ENCODE results near the gene MLXIP.

The MLXIP gene

GRCh38 chr12:122130150-122130549 is 51.6 kb downstream of the MLXIP start:
- Mint-ChIP-seq H3K27me3 (no peaks in the 10 kb centered on the region), H3K4me1 (ENCODE audit: low read depth) (peaks cover 14% of the 10 kb centered on the region), H3K36me3 (no peaks in the 10 kb centered on the region), H3K9me3 (ENCODE audit: low read depth) (no peaks in the 10 kb centered on the region), H3K4me3 (no peak overlapping the region), H3K27ac (no peak overlapping the region)

- Mint-ChIP-seq H3K9me3 (ENCODE audit: low read depth) (no peaks in the 10 kb centered on the region), H3K27me3 (no peaks in the 10 kb centered on the region), H3K4me1 (ENCODE audit: low read depth) (no peaks in the 10 kb centered on the region), H3K27ac (peak overlapping the region; percentile 10), H3K36me3 (no peaks in the 10 kb centered on the region), H3K4me3 (no peak overlapping the region)
These were observed 54.8 kb downstream of the MLXIP start for GRCh38 chr12:122133192-122133950.

DNA sequence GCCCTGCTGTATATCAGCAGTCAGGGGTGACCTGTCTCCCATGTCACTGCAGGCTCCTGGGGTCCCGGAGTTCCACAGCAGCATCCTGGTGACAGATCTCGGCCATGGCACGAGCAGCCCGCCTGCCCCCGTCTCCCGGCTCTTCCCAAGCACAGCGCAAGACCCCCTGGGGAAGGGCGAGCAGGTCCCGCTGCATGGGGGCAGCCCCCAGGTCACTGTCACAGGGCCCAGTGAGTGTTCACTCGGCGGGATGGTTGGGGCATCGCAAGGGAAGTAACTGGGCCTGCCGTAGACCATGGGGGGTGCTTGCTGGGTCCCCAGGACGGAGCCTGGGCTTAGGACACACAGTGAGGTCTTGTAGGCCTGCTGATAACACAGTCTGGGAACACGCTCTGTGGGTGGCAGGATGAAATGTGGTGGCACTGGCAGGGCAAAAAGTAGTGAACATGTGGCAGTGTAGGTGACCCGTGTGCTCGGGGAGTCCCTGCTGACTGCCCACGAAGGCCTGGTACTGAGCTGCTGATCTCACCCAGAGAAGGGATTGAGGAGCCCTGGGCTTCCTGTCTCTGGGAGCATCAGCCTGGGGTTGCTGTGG is 57.0 kb downstream of the MLXIP start:
- Mint-ChIP-seq H3K27ac (peak overlapping the region; percentile 22), H3K4me1 (ENCODE audit: low read depth) (no peaks in the 10 kb centered on the region), H3K36me3 (no peaks in the 10 kb centered on the region), H3K9me3 (ENCODE audit: low read depth) (no peaks in the 10 kb centered on the region), H3K4me3 (no peak overlapping the region), H3K27me3 (no peaks in the 10 kb centered on the region)

DNA sequence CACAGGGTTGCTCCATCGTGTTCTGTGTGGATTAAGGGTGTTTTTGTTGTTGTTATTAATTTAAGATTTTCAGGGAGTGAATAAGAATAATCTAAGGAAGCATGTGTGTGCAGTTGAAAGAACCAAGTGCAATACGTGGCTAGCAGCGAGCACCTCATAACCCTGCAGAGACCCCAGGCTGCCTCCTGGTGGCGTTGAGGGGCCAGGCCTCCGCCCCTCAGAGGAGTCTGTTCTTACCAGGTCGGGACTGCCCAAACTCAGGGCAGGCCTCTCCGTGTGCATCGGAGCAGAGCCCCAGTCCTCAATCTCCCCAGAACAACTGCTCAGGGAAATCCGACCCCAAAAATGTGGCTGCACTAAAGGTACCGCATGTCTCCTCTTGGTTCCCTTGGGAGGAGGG is 58.7 kb downstream of the MLXIP start:
- Mint-ChIP-seq H3K27ac (no peak overlapping the region), H3K9me3 (ENCODE audit: low read depth) (no peaks in the 10 kb centered on the region), H3K36me3 (no peaks in the 10 kb centered on the region), H3K27me3 (no peaks in the 10 kb centered on the region), H3K4me3 (no peak overlapping the region), H3K4me1 (ENCODE audit: low read depth) (no peaks in the 10 kb centered on the region)

DNA sequence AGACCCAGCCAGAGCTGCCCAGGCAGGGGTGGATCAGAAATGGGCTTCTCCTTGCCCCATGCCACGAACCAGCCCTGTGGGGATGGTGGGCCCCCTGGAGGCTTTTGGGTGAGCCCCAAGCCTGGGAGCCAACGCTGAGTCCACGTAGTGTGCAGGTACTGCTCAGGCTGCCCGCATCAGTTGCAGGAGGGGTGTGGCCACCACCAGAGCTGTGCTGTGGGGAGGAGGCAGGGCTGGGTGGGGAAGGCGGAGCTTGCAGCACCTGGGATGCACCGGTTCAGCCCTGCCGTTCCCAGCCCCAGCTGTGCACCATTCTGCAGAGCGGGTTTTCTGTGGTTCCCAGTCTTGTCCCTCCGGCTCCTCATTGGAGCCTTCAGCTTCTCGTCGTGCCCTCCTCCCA is 59.1 kb downstream of the MLXIP start:
- Mint-ChIP-seq H3K9me3 (ENCODE audit: low read depth) (no peaks in the 10 kb centered on the region), H3K36me3 (no peaks in the 10 kb centered on the region), H3K4me3 (no peak overlapping the region), H3K27ac (no peak overlapping the region), H3K27me3 (no peaks in the 10 kb centered on the region), H3K4me1 (ENCODE audit: low read depth) (no peaks in the 10 kb centered on the region)

- Mint-ChIP-seq H3K4me1 (ENCODE audit: low read depth) (no peaks in the 10 kb centered on the region), H3K27me3 (no peaks in the 10 kb centered on the region), H3K27ac (no peak overlapping the region), H3K36me3 (no peaks in the 10 kb centered on the region), H3K9me3 (ENCODE audit: low read depth) (no peaks in the 10 kb centered on the region), H3K4me3 (no peak overlapping the region)
These were observed 59.6 kb downstream of the MLXIP start for GRCh38 chr12:122138181-122138580.

DNA sequence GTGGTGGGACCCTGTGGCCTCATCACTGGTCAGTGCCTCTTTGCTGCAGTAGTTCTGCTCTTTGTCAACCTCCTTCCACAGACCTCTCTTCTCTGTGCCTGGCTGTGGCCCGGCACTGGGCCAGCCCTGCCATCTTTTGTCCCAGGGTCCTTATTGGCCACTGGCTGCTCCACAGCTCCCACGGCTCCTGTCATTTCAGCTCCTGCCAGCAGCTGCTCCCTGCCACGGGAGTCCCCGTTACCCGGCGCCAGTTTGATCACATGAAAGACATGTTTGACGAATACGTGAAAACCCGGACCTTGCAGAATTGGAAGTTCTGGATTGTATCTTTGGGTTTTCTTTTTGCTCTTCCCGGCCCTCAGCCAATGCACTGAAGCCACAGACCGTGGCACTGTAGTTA is 60.1 kb downstream of the MLXIP start:
- no peak overlapping the region for H3K4me3 Mint-ChIP-seq
- H3K36me3 Mint-ChIP-seq = no peaks in the 10 kb centered on the region
- H3K9me3 Mint-ChIP-seq (ENCODE audit: low read depth) = no peaks in the 10 kb centered on the region

DNA sequence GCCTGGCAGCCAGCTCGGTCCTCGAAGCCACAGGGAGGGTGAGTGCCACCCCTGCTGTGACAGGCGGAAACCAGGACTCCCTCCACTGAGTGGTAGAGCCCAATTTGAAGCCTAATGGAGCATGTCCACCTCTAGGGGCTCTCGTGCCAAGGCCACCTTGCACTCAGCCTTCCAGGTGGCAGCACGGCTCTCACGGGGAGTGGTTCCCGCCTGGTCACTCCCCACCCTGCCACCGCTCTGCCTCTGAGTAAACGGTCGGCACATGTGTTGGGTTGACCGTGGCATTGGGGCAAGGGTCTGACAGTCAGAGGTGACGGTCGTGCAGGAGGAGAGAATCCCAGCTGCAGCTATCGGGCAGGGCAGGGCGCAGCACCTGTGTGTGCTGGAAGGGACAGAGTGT is 60.7 kb downstream of the MLXIP start:
- no peak overlapping the region for H3K4me3 Mint-ChIP-seq
- no peaks in the 10 kb centered on the region for H3K27me3 Mint-ChIP-seq
- H3K9me3 Mint-ChIP-seq (ENCODE audit: low read depth) = no peaks in the 10 kb centered on the region
- H3K27ac Mint-ChIP-seq = no peak overlapping the region
- peaks cover 2% of the 10 kb centered on the region for H3K36me3 Mint-ChIP-seq
- no peaks in the 10 kb centered on the region for H3K4me1 Mint-ChIP-seq (ENCODE audit: low read depth)

More for the DNA sequence above, 60.1 kb downstream of the MLXIP start:
- Mint-ChIP-seq H3K4me1 (ENCODE audit: low read depth) (no peaks in the 10 kb centered on the region), H3K27me3 (no peaks in the 10 kb centered on the region), H3K27ac (no peak overlapping the region)

DNA sequence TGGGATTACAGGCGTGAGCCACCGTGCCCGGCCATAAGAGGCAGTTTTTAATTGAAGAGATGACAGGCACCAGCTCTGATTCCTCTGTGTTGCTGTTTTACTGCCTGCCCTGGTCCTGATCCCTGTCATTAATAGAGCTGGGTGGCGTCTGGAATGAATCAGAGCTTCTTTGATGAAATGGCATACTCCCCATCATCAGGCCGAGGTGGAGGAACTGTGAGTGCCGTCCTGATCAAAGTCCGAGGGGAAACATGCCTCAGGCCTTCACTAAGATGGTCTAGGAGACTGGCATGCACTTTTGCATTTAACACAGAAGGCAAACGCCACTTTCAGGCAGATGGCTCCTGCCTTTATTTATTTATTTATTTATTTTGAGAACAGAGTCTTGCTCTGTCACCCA is 61.4 kb downstream of the MLXIP start:
- Mint-ChIP-seq H3K9me3 (ENCODE audit: low read depth) (no peaks in the 10 kb centered on the region), H3K36me3 (peaks cover 2% of the 10 kb centered on the region), H3K4me3 (no peak overlapping the region), H3K4me1 (ENCODE audit: low read depth) (no peaks in the 10 kb centered on the region), H3K27me3 (no peaks in the 10 kb centered on the region), H3K27ac (no peak overlapping the region)

DNA sequence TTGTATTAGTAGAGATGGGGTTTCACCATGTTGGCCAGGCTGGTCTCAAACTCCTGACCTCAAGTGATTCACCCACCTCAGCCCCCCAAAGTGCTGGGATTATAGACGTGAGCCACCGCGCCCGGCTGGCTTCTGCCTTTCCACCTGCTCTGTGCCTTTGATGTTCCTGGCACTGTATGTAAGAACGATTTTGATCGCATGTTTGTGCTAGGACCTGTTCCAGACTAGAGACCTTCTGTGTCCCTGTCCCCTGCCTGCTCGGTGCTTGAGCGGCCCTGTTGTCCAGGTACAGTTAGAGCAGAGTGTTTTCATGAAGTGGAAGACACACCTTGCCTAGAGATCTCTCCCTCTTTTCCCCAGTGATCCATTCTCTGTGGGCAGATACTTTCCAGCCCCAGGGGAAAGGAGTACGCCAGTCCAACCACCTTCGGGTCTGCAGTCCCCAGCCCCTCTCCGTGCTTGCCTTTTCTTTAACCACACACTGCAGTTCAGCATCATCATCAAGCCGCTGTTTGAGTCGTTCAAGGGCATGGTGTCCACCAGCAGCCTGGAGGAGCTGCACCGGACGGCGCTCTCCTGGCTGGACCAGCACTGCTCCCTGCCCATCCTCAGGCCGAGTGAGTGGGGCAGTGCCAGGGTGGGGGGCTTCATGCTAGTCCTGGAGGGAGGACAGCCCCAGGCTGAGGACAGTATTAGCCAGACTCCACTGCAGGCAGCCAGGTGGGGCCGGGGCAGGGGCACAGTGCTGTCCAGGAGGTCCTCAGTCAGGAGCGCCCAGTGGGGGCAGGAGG is 62.1 kb downstream of the MLXIP start:
- H3K4me3 Mint-ChIP-seq = no peak overlapping the region
- H3K27ac Mint-ChIP-seq = no peak overlapping the region
- H3K9me3 Mint-ChIP-seq (ENCODE audit: low read depth) = no peaks in the 10 kb centered on the region
- no peaks in the 10 kb centered on the region for H3K27me3 Mint-ChIP-seq
- peaks cover 2% of the 10 kb centered on the region for H3K36me3 Mint-ChIP-seq
- no peaks in the 10 kb centered on the region for H3K4me1 Mint-ChIP-seq (ENCODE audit: low read depth)

DNA sequence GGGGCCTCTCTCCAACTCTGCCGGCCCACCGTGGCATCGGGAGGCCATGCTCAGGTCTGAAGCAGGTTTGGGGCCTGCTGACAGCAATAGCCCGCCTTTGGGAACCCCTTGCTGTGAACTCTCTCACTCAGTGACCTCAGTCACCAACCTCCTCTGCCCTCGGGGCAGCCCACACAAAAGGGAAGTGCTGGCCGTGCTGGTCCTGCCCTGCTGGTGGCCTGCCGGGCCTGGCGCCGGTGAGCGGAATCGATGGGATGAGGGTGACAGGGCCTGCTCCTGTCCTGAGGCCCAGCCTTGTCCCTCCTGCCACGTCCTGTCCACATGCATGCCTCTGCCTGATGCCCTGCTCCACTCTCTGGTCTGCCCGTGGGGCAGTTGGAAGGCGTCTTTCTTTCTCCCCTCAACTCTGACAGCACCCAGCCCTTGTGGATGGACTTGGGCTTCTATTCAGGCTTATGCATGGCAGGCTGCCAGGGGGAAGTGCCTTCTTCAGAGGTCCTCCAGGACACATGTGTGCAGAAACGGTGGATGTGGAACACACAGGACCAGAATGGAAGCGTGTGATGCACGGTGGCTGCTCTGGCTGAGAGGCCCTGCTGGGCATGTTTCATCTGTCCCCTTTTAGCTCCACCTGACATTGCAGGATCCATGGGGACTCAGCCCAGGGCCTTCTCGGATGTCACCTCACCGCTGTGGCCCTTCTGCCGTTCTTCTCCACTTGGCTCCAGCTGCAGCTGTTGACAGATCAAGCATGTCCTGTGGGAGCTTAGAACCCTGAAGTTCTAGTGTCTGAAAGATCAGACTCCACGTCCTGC is 63.6 kb downstream of the MLXIP start:
- no peak overlapping the region for H3K27ac Mint-ChIP-seq
- no peaks in the 10 kb centered on the region for H3K9me3 Mint-ChIP-seq (ENCODE audit: low read depth)
- no peaks in the 10 kb centered on the region for H3K4me1 Mint-ChIP-seq (ENCODE audit: low read depth)
- no peaks in the 10 kb centered on the region for H3K27me3 Mint-ChIP-seq
- peaks cover 2% of the 10 kb centered on the region for H3K36me3 Mint-ChIP-seq
- H3K4me3 Mint-ChIP-seq = no peak overlapping the region

GRCh38 chr12:122142857-122143256 is 64.3 kb downstream of the MLXIP start:
- peaks cover 2% of the 10 kb centered on the region for H3K36me3 Mint-ChIP-seq
- H3K27me3 Mint-ChIP-seq = no peaks in the 10 kb centered on the region
- H3K9me3 Mint-ChIP-seq (ENCODE audit: low read depth) = no peaks in the 10 kb centered on the region
- no peak overlapping the region for H3K4me3 Mint-ChIP-seq
- H3K4me1 Mint-ChIP-seq (ENCODE audit: low read depth) = no peaks in the 10 kb centered on the region
- H3K27ac Mint-ChIP-seq = no peak overlapping the region

DNA sequence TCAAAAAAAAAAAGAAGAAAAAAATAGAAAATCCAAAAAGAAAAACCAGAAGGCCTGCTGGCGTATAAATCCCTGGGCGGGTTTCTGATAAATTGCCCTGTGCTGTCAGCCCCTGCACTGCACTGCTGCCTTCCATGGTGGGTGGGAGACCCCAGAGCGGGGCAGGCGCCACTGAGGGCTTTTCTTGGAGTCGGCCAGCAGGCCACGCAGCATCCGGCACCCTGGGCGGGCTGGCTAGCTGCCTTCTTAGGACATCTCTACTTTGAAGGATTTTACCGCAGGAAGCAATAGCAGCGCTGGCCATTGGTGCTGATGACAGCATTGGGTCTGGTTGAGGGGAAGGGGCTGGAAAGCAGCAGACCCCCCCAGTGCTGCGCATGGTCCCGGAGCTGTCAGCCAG is 66.3 kb downstream of the MLXIP start:
- H3K4me1 Mint-ChIP-seq (ENCODE audit: low read depth) = peaks cover 3% of the 10 kb centered on the region
- no peak overlapping the region for H3K27ac Mint-ChIP-seq
- no peaks in the 10 kb centered on the region for H3K27me3 Mint-ChIP-seq
- H3K9me3 Mint-ChIP-seq (ENCODE audit: low read depth) = no peaks in the 10 kb centered on the region
- H3K36me3 Mint-ChIP-seq = peaks cover 2% of the 10 kb centered on the region
- no peak overlapping the region for H3K4me3 Mint-ChIP-seq

- Mint-ChIP-seq H3K4me1 (ENCODE audit: low read depth) (peaks cover 3% of the 10 kb centered on the region), H3K27me3 (no peaks in the 10 kb centered on the region), H3K36me3 (peaks cover 2% of the 10 kb centered on the region), H3K4me3 (no peak overlapping the region), H3K9me3 (ENCODE audit: low read depth) (no peaks in the 10 kb centered on the region), H3K27ac (no peak overlapping the region)
These were observed 67.2 kb downstream of the MLXIP start for GRCh38 chr12:122145505-122146330.
